PC-3 (cell line): ENCODE data around the gene SNTA1. TPM values are rescaled to one million over a fixed set of nuclear protein-coding genes. Genes with fewer than 3 reads are reported as not detected.

Experiments
- ATAC-seq: fragments of 200-7000 bp; cut with Tn5 transposase; 2 replicates; pipeline ENCODE4 v1.9.1; 2020; ENCODE audit warnings: mild to moderate bottlenecking, moderate library complexity
- BruUV-seq: library from RNA; stranded (reverse); fragments of 400-500 nt; replicated peaks from 2 replicates; lab custom pipeline; 2021; lab: Mats Ljungman, UMichigan
- CTCF ChIA-PET: fragments of 300-600 bp; sonication (Branson Sonifier 250); formaldehyde crosslinking; loops from one replicate; lab custom pipeline; 2022; ENCODE audit warnings: antibody characterized with exemption; lab: Charles Lee
- POLR2A ChIA-PET: fragments of 300-600 bp; sonication (Branson Sonifier 250); formaldehyde crosslinking; loops from one replicate; lab custom pipeline; 2022; ENCODE audit warnings: antibody characterized with exemption; ENCODE audit not compliant: unreplicated experiment; lab: Charles Lee
- DNase-seq: peaks from one replicate; pipeline ENCODE4 v3.0.0-alpha.2; 2015
- H2AFZ ChIP-seq: fragments of 300-600 bp; sonication (generic); 2 replicates; pipeline ENCODE4 v1.6.0; 2016; ENCODE audit warnings: antibody characterized with exemption, low read length
- H3F3A ChIP-seq: fragments of 300-600 bp; sonication (generic); one replicate; pipeline ENCODE4 v1.6.0; 2017; ENCODE audit warnings: antibody characterized with exemption, low read length, control low read depth, mild to moderate bottlenecking; ENCODE audit not compliant: unreplicated experiment
- H3K27ac ChIP-seq: fragments of 300-600 bp; sonication (generic); 2 replicates; pipeline ENCODE4 v1.5.1; 2016; ENCODE audit warnings: mild to moderate bottlenecking, low read length
- H3K27me3 ChIP-seq: fragments of 300-600 bp; sonication (generic); 2 replicates; pipeline ENCODE4 v1.6.1; 2016; ENCODE audit warnings: low read length, mixed read lengths
- H3K36me3 ChIP-seq: fragments of 300-600 bp; sonication (generic); 2 replicates; pipeline ENCODE4 v1.6.1; 2016; ENCODE audit warnings: low read depth, mixed run types, low read length, mixed read lengths
- H3K4me1 ChIP-seq: fragments of 300-600 bp; sonication (generic); 2 replicates; pipeline ENCODE4 v1.5.1; 2016; ENCODE audit warnings: low read length; ENCODE audit not compliant: insufficient read depth
- H3K4me2 ChIP-seq: fragments of 300-600 bp; sonication (generic); 2 replicates; pipeline ENCODE4 v1.6.0; 2016; ENCODE audit warnings: low read length
- H3K4me3 ChIP-seq: fragments of 300-600 bp; sonication (generic); 2 replicates; pipeline ENCODE4 v1.5.1; 2016; ENCODE audit warnings: mild to moderate bottlenecking, low read length, mixed read lengths
- H3K79me2 ChIP-seq: fragments of 300-600 bp; sonication (generic); 2 replicates; pipeline ENCODE4 v1.6.1; 2017; ENCODE audit warnings: low read length, mixed read lengths
- H3K9ac ChIP-seq: fragments of 300-600 bp; sonication (generic); 2 replicates; pipeline ENCODE4 v1.6.0; 2016; ENCODE audit warnings: mild to moderate bottlenecking, low read length
- H3K9me2 ChIP-seq: fragments of 300-600 bp; sonication (generic); replicated peaks from 2 replicates; pipeline ENCODE4 v1.6.1; 2016; ENCODE audit warnings: mixed run types, low read length, mixed read lengths
- H3K9me3 ChIP-seq: fragments of 300-600 bp; sonication (generic); 2 replicates; pipeline ENCODE4 v1.6.1; 2016; ENCODE audit warnings: low read length, mixed read lengths
- H4K20me1 ChIP-seq: fragments of 300-600 bp; sonication (generic); 2 replicates; pipeline ENCODE4 v1.6.1; 2016; ENCODE audit warnings: low read length, mixed read lengths
- CTCF ChIP-seq: fragments of 300-600 bp; sonication (generic); conservative IDR thresholded peaks from 2 replicates; pipeline ENCODE4 v1.5.1; 2017; ENCODE audit warnings: antibody characterized with exemption, low read depth, mild to moderate bottlenecking, low read length
- EZH2 ChIP-seq: fragments of 300-600 bp; sonication (generic); IDR thresholded peaks from one replicate; pipeline ENCODE4 v1.6.1; 2017; ENCODE audit warnings: antibody characterized with exemption, mild to moderate bottlenecking, low read length; ENCODE audit not compliant: unreplicated experiment
- EZH2phosphoT487 ChIP-seq: fragments of 300-600 bp; sonication (generic); IDR thresholded peaks from 2 replicates; pipeline ENCODE4 v1.6.1; 2018; ENCODE audit warnings: mild to moderate bottlenecking, antibody characterized with exemption, low read length, borderline replicate concordance
- intact Hi-C: fragments of 100-400 bp; cut with micrococcal nuclease; formaldehyde crosslinking; loops from 2 replicates; pipeline ENCODE4 v1.9.0; 2023
- total RNA-seq: library from RNA; depleted of rRNA; stranded (reverse); fragments of >200 nt; gene quantifications from 2 replicates; pipeline ENCODE4 v1.2.3, GENCODE V29; 2014

Gene SNTA1
- total RNA-seq, 1 experiment from 2014 or later: 25.9 TPM

GRCh38 chr20:33472868-33473435, 29.4 kb upstream of the SNTA1 start:
- ATAC-seq (no peak), DNase-seq (no peak)
- no peak overlapping the region for H3K4me2 ChIP-seq
- no peak overlapping the region for H3K27ac ChIP-seq
- no peak overlapping the region for H3K9ac ChIP-seq
- no peaks in the 10 kb centered on the region for H4K20me1 ChIP-seq
- ChIA-PET CTCF (interaction anchor here (0.6 kb wide), 1 partner anchor 19 kb away, joined by 3 read pairs; no protein-coding TSS in a partner anchor), POLR2A (no interaction called here)
- no peaks in the 10 kb centered on the region for H3K9me3 ChIP-seq
- no peaks in the 10 kb centered on the region for H3K79me2 ChIP-seq
- H3K9me2 ChIP-seq: no peaks in the 10 kb centered on the region
- no peaks in the 10 kb centered on the region for H3K4me1 ChIP-seq
- H3K27me3 ChIP-seq: no peaks in the 10 kb centered on the region
- H3F3A ChIP-seq: no peaks in the 10 kb centered on the region
- TF ChIP-seq EZH2phosphoT487 (no peak), CTCF (no peak), EZH2 (no peak)
- no peaks in the 10 kb centered on the region for H3K36me3 ChIP-seq
- H3K4me3 ChIP-seq: no peak overlapping the region
- intact Hi-C loops: no loop called here
- BruUV-seq: no TSS peak
- no peak overlapping the region for H2AFZ ChIP-seq

GRCh38 chr20:33470866-33471265, 27.3 kb upstream of the SNTA1 start:
- BruUV-seq: no TSS peak
- no peak for TF ChIP-seq EZH2phosphoT487
- no peak for TF ChIP-seq EZH2
- no peak for TF ChIP-seq CTCF
- no peaks in the 10 kb centered on the region for H4K20me1 ChIP-seq
- H3F3A ChIP-seq: no peaks in the 10 kb centered on the region
- CTCF ChIA-PET: interaction anchor here (0.7 to 1.0 kb wide), 2 partner anchors 197 to 209 kb away, joined by 3 to 9 read pairs; no protein-coding TSS in a partner anchor
- no peaks in the 10 kb centered on the region for H3K79me2 ChIP-seq
- no peak for DNase-seq
- no peak overlapping the region for H3K9ac ChIP-seq
- intact Hi-C loops: no loop called here
- no peak overlapping the region for H3K4me3 ChIP-seq
- no peaks in the 10 kb centered on the region for H3K9me2 ChIP-seq
- no peaks in the 10 kb centered on the region for H3K9me3 ChIP-seq
- no peak overlapping the region for H3K4me2 ChIP-seq
- no peaks in the 10 kb centered on the region for H3K4me1 ChIP-seq
- no peaks in the 10 kb centered on the region for H3K36me3 ChIP-seq
- ATAC-seq: no peak
- no peak overlapping the region for H2AFZ ChIP-seq
- no peak overlapping the region for H3K27ac ChIP-seq
- no peaks in the 10 kb centered on the region for H3K27me3 ChIP-seq
- POLR2A ChIA-PET: no interaction called here

GRCh38 chr20:33470457-33470856, 26.9 kb upstream of the SNTA1 start:
- ChIA-PET CTCF (interaction anchor here (0.7 to 1.0 kb wide), 3 partner anchors 13 to 208 kb away, joined by 3 to 9 read pairs (median 3); no protein-coding TSS in a partner anchor), POLR2A (interaction anchor here (0.6 kb wide), 1 partner anchor 325 kb away, joined by 4 read pairs; no protein-coding TSS in a partner anchor)
- DNase-seq (no peak), ATAC-seq (no peak)
- no peaks in the 10 kb centered on the region for H3F3A ChIP-seq
- no peak overlapping the region for H3K9ac ChIP-seq
- H3K4me2 ChIP-seq: no peak overlapping the region
- no peaks in the 10 kb centered on the region for H3K4me1 ChIP-seq
- TF ChIP-seq CTCF: no peak
- no peaks in the 10 kb centered on the region for H3K27me3 ChIP-seq
- H2AFZ ChIP-seq: no peak overlapping the region
- no peaks in the 10 kb centered on the region for H4K20me1 ChIP-seq
- H3K9me2 ChIP-seq: no peaks in the 10 kb centered on the region
- intact Hi-C loops: no loop called here
- no peaks in the 10 kb centered on the region for H3K36me3 ChIP-seq
- no peaks in the 10 kb centered on the region for H3K9me3 ChIP-seq
- no TSS peak for BruUV-seq
- H3K4me3 ChIP-seq: no peak overlapping the region
- no peaks in the 10 kb centered on the region for H3K79me2 ChIP-seq
- no peak overlapping the region for H3K27ac ChIP-seq
